ENCODE measurements around the gene MYCBPAP.

The MYCBPAP gene

DNA sequence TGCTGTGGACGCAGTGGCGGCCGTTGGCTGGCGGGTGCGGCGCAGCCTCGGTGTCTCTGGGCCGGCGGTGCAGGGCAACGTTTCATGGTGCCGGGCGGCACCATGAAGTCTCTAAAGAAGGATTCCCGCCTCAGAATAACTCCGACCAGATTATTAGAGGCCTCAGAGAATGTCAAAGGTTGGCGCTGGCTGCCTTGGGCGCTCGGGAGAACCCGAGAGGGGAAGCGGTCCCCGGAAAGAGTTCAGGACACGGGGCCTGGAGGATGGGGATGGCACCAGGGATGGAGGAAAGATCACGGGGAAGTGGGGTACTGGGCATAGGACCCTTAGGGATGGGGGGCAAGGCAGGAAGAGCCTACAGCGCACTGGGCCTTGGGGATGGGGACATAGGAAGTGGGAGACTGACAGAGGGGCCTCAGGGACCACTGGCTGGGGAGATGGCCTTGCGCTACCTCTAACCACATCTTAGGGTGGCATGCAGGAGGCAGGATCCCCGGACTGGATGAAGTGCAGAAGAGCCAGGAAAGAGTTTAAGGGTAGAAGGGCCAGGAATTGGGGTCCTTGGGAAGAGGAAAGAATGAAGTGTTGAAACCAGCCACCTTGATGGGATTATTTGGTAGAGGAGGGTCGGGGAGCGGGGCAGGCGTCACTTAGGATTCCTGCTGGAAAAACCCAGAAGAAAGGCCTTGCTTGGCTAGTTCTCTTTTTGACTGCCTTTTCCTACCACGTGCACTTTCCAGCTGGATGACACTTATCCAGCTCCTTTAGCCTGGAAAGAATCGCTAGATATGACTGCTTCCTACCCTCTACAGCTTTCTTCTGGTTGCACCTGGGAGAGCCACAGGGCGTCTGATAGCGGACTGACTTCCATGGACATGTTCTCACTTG is 578 bp downstream of the MYCBPAP start:
- H3K4me3 ChIP-seq (ENCODE audit: control insufficient read depth, low read depth, low read length), result peak overlapping the region; percentile 42
- TF ChIP-seq, protein P1, sequence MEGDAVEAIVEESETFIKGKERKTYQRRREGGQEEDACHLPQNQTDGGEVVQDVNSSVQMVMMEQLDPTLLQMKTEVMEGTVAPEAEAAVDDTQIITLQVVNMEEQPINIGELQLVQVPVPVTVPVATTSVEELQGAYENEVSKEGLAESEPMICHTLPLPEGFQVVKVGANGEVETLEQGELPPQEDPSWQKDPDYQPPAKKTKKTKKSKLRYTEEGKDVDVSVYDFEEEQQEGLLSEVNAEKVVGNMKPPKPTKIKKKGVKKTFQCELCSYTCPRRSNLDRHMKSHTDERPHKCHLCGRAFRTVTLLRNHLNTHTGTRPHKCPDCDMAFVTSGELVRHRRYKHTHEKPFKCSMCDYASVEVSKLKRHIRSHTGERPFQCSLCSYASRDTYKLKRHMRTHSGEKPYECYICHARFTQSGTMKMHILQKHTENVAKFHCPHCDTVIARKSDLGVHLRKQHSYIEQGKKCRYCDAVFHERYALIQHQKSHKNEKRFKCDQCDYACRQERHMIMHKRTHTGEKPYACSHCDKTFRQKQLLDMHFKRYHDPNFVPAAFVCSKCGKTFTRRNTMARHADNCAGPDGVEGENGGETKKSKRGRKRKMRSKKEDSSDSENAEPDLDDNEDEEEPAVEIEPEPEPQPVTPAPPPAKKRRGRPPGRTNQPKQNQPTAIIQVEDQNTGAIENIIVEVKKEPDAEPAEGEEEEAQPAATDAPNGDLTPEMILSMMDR (conservative IDR thresholded peaks at IDR 0.05; ENCODE audit: control insufficient read depth, insufficient read depth, low read depth, low read length), result no peak
- DNase-seq (ENCODE audit: low read depth), result no peak

DNA sequence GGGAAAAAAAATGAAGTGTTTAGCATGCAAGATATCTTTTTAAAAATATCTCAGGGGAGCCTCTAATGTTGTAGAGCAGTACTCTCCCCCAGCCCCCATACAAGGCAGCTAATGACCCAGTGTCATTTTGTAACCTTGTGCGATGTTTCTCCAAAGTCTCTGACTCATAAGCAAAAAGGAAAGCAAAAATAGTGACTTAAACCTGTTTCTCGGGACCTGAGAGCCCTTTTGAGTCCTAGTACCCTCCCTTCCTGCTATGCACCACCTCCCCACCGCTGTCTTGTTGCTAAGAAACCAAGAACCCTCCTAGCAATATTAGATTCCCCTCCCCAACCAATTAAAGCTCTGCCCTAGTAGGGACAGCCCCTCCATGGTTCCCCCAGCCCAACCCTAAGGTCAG is 2.8 kb downstream of the MYCBPAP start:
- DNase-seq (ENCODE audit: low read depth), result peak; percentile 46
- H3K4me3 ChIP-seq (ENCODE audit: control insufficient read depth, low read depth, low read length), result no peak overlapping the region
- TF ChIP-seq, protein P1 (conservative IDR thresholded peaks at IDR 0.05; ENCODE audit: control insufficient read depth, insufficient read depth, low read depth, low read length), result no peak

DNA sequence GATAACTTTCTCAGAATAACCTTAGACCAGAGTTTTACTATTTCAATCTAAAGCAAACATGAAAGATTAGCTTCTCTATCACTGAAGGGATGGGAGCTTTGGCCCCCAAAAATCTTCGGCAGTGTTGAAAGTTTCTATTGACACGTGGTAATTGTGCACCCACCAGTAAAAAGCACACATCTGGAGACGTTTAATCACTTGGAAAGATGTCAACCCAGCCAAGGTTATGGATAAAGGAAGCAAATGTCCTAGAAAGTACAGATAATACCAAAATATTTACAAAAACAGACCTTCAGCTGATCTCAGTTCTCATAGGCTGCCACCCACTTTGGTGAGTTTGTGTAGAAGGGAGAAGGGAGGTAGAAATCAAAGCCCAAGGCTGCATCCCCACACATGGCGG is 5.3 kb downstream of the MYCBPAP start:
- no peak overlapping the region for H3K4me3 ChIP-seq (ENCODE audit: control insufficient read depth, low read depth, low read length)
- TF ChIP-seq, protein P1 (conservative IDR thresholded peaks at IDR 0.05; ENCODE audit: control insufficient read depth, insufficient read depth, low read depth, low read length), result no peak
- peak; percentile 38 for DNase-seq (ENCODE audit: low read depth)

DNA sequence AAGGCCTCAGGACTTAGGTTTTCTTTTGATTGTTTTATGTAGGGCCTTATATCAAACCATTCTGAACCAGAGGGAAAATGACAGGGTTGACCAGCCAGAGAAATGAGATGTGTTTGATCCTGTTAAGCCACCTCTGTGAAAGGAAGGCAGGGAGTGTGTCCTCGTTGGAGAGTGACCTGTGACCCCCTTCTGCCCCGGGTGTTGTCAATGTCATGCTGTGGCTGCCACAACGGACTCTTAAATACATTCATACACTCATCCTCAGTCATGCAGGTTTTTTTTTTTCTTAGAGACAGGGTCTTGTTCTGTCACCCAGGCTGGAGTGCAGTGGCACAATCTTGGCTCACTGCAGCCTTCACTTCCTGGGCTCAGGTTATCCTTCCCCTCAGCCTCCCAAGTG is 6.1 kb downstream of the MYCBPAP start:
- H3K4me3 ChIP-seq (ENCODE audit: control insufficient read depth, low read depth, low read length), result no peak overlapping the region
- no peak for DNase-seq (ENCODE audit: low read depth)
- TF ChIP-seq, protein P1 (conservative IDR thresholded peaks at IDR 0.05; ENCODE audit: control insufficient read depth, insufficient read depth, low read depth, low read length), result no peak

DNA sequence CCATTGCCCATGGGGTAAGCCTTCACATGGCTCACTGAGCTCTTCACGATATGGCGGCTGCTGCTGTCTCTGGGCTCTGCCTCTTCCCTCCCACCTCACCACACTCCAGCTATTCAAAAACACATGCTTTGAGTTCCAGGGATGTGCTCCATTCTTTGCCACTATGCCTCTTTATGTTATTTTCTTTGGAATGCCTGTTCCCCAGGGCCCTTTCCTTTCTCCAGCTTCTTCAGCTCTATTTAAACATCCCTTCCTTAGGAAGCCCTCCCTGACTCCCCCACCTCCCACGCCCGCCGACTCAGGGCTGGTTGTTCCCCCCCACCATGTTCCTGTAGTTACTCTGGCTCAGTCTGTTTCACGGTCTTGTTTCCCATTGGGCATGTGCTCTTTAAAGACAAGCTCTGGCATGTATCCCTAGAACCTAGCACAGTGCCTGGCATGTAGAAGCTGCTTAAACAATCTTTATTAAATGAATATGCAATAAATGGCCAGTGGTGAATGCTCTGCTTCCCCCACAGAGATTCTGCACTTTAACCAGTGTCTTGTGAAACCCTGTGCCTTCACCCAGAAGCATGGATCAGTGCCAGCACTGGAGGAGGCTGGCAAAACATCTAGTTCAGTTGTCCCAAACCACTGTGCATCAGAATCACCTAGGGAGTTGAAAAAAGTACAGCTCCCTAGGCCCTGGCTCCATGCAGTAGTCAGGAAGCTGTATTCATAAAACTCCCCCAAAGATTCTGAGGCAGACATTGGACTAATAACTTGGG is 6.9 kb downstream of the MYCBPAP start:
- TF ChIP-seq, protein P1 (conservative IDR thresholded peaks at IDR 0.05; ENCODE audit: control insufficient read depth, insufficient read depth, low read depth, low read length), result no peak
- H3K4me3 ChIP-seq (ENCODE audit: control insufficient read depth, low read depth, low read length), result no peak overlapping the region
- peak; percentile 62 for DNase-seq (ENCODE audit: low read depth)

DNA sequence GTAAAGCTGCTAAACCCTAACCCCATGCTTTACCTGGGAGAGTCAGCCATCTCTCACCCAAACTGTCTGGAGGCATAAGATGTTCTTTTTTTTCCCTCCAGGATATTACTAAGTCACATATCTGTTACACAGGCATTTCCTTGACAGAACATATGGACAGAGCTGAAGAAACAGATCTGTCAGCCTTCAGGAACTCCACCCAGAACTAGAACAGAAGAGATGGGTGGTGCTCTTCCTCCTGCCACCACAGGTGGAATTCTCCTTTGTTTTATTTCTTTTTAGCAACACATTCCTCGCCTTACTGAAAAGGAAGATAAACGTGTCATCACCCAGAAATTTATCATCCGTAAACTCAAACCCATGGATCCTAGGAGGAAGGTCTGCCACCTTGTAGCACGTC is 8.8 kb downstream of the MYCBPAP start:
- H3K4me3 ChIP-seq (ENCODE audit: control insufficient read depth, low read depth, low read length), result no peak overlapping the region
- TF ChIP-seq, protein P1 (conservative IDR thresholded peaks at IDR 0.05; ENCODE audit: control insufficient read depth, insufficient read depth, low read depth, low read length), result no peak
- DNase-seq (ENCODE audit: low read depth), result no peak

Data from fibroblast of mammary gland (primary cell).